ENCODE results near the gene IDH3A. TPM values are rescaled to one million over a fixed set of nuclear protein-coding genes. Genes with fewer than 3 reads are reported as not detected.

Gene IDH3A
- 51.9 TPM for total RNA-seq
- polyA plus RNA-seq, result 10 to 100 TPM; 38.2 to 62.1 (median 46.8) TPM

DNA sequence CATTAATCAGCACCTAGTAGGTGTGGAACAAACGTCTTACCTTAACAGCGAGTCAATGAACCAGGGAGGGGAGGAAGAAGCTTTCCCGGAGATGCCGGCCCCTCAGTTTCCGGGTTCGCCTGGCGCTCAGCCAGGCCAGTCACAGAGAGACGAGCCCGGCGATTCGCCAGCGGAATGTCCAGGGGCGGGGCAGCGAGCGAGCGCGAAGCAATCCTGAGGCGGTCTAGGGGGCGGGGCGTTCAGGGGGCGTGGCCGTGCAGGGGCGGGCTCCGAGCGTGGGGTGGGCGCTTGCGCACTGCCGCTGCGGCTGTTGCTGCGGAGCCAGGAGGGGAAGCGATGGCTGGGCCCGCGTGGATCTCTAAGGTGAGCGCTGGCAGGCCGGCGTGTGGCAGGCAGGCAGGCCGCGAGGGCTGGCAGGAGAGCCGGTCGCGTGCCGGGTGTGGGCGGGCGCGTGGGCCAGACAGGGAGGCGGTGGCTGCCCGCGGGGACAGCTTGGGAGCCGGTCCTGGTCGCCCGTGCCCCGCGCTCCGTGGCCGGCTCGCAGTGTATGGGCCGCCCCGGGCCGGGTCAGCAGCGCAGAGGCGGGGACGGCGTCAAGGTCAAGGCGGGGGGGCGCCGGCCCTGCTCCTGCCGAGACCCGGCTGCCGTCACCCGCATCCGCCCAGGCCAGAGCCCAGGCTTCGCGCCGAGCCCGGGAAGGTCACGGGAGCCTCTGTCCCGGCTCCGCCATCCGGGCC lies at the start of gene IDH3A:
IDH3A (plus strand) TSS at position 295 of the 737 bp plus-strand sequence; CDS start at position 337, 42 bp downstream.
- peak within 1 kb of the TSS; percentile 95 to 99 (median 98) for H3K4me3 Mint-ChIP-seq
- H3K4me3 ChIP-seq (ENCODE audit: low read depth, low read length), result peak within 1 kb of the TSS; percentile 98
- peaks cover 26% of the 10 kb centered on the region for H3K4me1 ChIP-seq (ENCODE audit: control insufficient read depth, insufficient read depth, low read length, poor library complexity, severe bottlenecking)
- ATAC-seq (ENCODE audit: low read depth in 2 of 2), result peak; percentile 97
- peak; percentile 97 to 100 (median 98) for DNase-seq
- H3K27ac ChIP-seq (ENCODE audit: insufficient read depth, low read length, poor library complexity, severe bottlenecking), result peak within 1 kb of the TSS; percentile 73
- H3K27me3 ChIP-seq (ENCODE audit: control insufficient read depth, insufficient read depth, low read length), result no peaks in the 10 kb centered on the region
- H3K36me3 Mint-ChIP-seq, result peaks cover 4% of the 10 kb centered on the region
- H3K4me1 Mint-ChIP-seq, result peaks cover 22 to 50% (median 39%) of the 10 kb centered on the region in 4 donors
- H3K27ac Mint-ChIP-seq, result peak within 1 kb of the TSS; percentile 77 to 92 (median 92)
- H3K27me3 Mint-ChIP-seq, result no peaks in the 10 kb centered on the region
- H3K9me3 Mint-ChIP-seq, result no peaks in the 10 kb centered on the region
- no peaks in the 10 kb centered on the region for H3K9me3 ChIP-seq (ENCODE audit: control insufficient read depth in 2 of 2, low read length in 2 of 2)
- no peaks in the 10 kb centered on the region for H3K36me3 ChIP-seq (ENCODE audit: control insufficient read depth, insufficient read depth, low read length)

DNA sequence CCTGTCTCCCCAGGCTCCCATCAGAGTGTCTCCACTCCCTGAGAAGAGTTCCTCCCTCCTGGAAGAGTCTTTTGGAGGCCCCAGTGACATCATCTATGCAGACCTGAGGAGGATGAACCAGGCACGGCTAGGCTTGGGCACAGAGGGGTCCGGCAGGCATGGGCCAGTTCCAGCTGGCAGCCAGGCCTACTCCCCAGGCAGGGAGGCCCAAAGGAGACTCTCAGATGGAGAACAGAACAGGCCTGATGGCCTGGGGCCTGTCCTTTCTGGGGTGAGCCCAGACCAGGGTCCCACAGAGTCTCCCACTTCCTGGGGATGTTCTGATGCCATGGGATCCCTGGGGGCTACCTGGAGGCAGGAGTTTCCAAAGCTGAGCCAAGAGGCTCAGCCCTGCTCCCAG lies 48.3 kb upstream of the IDH3A start:
- Mint-ChIP-seq H3K27me3 (no peaks in the 10 kb centered on the region), H3K4me1 (peaks cover 0 to 37% (median 28%) of the 10 kb centered on the region in 4 donors), H3K36me3 (no peaks in the 10 kb centered on the region), H3K4me3 (no peak overlapping the region), H3K27ac (peak overlapping the region in 2 of 3 donors; percentile 58 to 79), H3K9me3 (no peaks in the 10 kb centered on the region)
- ATAC-seq (ENCODE audit: low read depth in 2 of 2) (no peak), DNase-seq (no peak)
- Histone ChIP-seq H3K27me3 (ENCODE audit: control insufficient read depth, insufficient read depth, low read length) (no peaks in the 10 kb centered on the region), H3K9me3 (ENCODE audit: control insufficient read depth in 2 of 2, low read length in 2 of 2) (no peaks in the 10 kb centered on the region), H3K4me3 (ENCODE audit: low read depth, low read length) (no peak overlapping the region), H3K4me1 (ENCODE audit: control insufficient read depth, insufficient read depth, low read length, poor library complexity, severe bottlenecking) (peaks cover 35% of the 10 kb centered on the region), H3K27ac (ENCODE audit: insufficient read depth, low read length, poor library complexity, severe bottlenecking) (no peak overlapping the region), H3K36me3 (ENCODE audit: control insufficient read depth, insufficient read depth, low read length) (no peaks in the 10 kb centered on the region)

DNA sequence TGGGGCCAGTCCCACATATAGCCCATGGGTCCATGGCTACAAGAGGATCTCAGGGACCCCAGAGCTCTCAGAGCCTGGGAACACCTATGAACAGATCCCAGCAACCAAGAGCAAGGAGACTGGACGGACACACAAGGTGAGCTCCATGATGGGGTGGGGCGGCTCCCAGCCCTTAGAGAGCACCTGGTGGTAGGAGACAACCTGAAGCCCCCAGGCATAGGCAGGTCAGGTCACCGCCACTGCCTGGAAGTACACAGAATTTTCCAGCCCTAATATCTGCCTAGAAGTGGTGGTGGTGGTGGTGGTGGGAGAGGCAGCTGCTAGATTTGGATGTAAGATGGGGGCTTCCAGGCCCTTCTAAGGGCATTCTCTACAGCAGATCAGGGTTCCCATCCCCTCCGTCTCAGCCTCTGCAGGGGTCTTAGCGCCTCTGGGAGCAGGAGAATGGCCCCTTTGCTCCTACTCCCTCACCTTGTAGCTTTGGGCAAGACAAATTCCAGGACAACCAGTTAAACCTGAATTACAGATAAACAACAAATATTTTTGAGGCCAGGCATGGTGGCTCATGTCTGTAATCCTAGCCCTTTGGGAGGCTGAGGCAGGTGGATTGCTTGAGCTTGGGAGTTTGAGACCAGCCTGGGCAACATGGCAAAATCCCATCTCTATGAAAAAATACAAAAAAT lies 47.6 kb upstream of the IDH3A start:
- H3K4me3 ChIP-seq (ENCODE audit: low read depth, low read length), result no peak overlapping the region
- DNase-seq (no peak), ATAC-seq (ENCODE audit: low read depth in 2 of 2) (no peak)
- no peak overlapping the region for H3K27ac ChIP-seq (ENCODE audit: insufficient read depth, low read length, poor library complexity, severe bottlenecking)
- Mint-ChIP-seq H3K9me3 (no peaks in the 10 kb centered on the region), H3K4me1 (peaks cover 2 to 43% (median 30%) of the 10 kb centered on the region in 4 donors), H3K27ac (peak overlapping the region; percentile 58 to 91 (median 79)), H3K27me3 (no peaks in the 10 kb centered on the region), H3K36me3 (no peaks in the 10 kb centered on the region), H3K4me3 (peak overlapping the region in 1 of 4 donors; percentile 32)
- H3K4me1 ChIP-seq (ENCODE audit: control insufficient read depth, insufficient read depth, low read length, poor library complexity, severe bottlenecking), result peaks cover 39% of the 10 kb centered on the region
- H3K36me3 ChIP-seq (ENCODE audit: control insufficient read depth, insufficient read depth, low read length), result no peaks in the 10 kb centered on the region
- H3K9me3 ChIP-seq (ENCODE audit: control insufficient read depth in 2 of 2, low read length in 2 of 2), result no peaks in the 10 kb centered on the region
- no peaks in the 10 kb centered on the region for H3K27me3 ChIP-seq (ENCODE audit: control insufficient read depth, insufficient read depth, low read length)

DNA sequence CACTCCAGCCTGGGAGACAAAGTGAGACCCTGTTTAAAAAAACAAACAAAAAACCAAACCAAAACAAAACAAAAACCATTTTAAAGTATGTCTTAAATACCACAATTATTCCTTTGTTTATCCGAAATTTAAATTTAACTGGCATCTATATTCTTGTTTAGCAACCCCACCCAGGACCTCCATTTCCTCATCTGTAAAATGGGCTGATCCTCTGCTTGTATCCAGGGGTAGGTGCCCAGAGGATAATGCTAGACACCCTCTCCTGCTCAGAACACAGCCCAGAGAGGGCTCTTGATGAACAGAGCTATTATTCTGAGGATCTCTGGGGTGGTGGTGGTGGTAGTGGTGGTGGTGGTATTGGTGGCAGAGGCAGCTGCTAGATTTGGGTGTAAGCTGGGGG lies 47.0 kb upstream of the IDH3A start:
- Histone ChIP-seq H3K36me3 (ENCODE audit: control insufficient read depth, insufficient read depth, low read length) (no peaks in the 10 kb centered on the region), H3K4me1 (ENCODE audit: control insufficient read depth, insufficient read depth, low read length, poor library complexity, severe bottlenecking) (peaks cover 39% of the 10 kb centered on the region), H3K27me3 (ENCODE audit: control insufficient read depth, insufficient read depth, low read length) (no peaks in the 10 kb centered on the region), H3K9me3 (ENCODE audit: control insufficient read depth in 2 of 2, low read length in 2 of 2) (no peaks in the 10 kb centered on the region), H3K4me3 (ENCODE audit: low read depth, low read length) (no peak overlapping the region), H3K27ac (ENCODE audit: insufficient read depth, low read length, poor library complexity, severe bottlenecking) (peak overlapping the region; percentile 64)
- Mint-ChIP-seq H3K9me3 (no peaks in the 10 kb centered on the region), H3K27me3 (no peaks in the 10 kb centered on the region), H3K27ac (peak overlapping the region; percentile 36 to 91 (median 90)), H3K36me3 (no peaks in the 10 kb centered on the region), H3K4me1 (peaks cover 4 to 46% (median 28%) of the 10 kb centered on the region in 4 donors), H3K4me3 (no peak overlapping the region)
- no peak for ATAC-seq (ENCODE audit: low read depth in 2 of 2)
- no peak for DNase-seq

DNA sequence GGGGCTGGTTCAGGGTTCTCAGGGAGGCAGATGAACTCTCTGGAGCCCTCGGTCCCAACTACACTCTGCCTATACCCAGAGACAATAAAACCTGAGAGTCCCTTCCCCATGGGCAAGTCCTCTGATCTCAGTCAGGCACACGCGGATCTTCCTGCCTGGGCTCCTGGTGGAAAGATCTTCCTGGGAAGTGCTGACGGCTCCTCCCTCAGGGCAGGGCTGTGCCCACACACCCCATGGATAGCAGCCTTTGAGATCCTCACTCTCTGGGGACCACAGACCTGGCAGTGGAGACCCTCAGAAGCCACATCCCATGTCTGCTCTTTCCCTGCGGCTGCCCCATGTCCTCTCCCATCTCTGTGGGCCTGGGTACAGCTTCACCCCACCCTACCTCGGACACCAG lies 46.4 kb upstream of the IDH3A start:
- peak overlapping the region in 2 of 3 donors; percentile 90 to 91 for H3K27ac Mint-ChIP-seq
- no peak overlapping the region for H3K4me3 Mint-ChIP-seq
- H3K9me3 ChIP-seq (ENCODE audit: control insufficient read depth in 2 of 2, low read length in 2 of 2), result no peaks in the 10 kb centered on the region
- H3K36me3 Mint-ChIP-seq, result no peaks in the 10 kb centered on the region
- no peaks in the 10 kb centered on the region for H3K9me3 Mint-ChIP-seq
- H3K4me1 ChIP-seq (ENCODE audit: control insufficient read depth, insufficient read depth, low read length, poor library complexity, severe bottlenecking), result peaks cover 39% of the 10 kb centered on the region
- ATAC-seq (ENCODE audit: low read depth in 2 of 2) (no peak), DNase-seq (no peak)
- peak overlapping the region; percentile 64 for H3K27ac ChIP-seq (ENCODE audit: insufficient read depth, low read length, poor library complexity, severe bottlenecking)
- H3K4me1 Mint-ChIP-seq, result peaks cover 4 to 46% (median 29%) of the 10 kb centered on the region in 4 donors
- no peak overlapping the region for H3K4me3 ChIP-seq (ENCODE audit: low read depth, low read length)
- H3K36me3 ChIP-seq (ENCODE audit: control insufficient read depth, insufficient read depth, low read length), result no peaks in the 10 kb centered on the region
- no peaks in the 10 kb centered on the region for H3K27me3 Mint-ChIP-seq
- no peaks in the 10 kb centered on the region for H3K27me3 ChIP-seq (ENCODE audit: control insufficient read depth, insufficient read depth, low read length)

DNA sequence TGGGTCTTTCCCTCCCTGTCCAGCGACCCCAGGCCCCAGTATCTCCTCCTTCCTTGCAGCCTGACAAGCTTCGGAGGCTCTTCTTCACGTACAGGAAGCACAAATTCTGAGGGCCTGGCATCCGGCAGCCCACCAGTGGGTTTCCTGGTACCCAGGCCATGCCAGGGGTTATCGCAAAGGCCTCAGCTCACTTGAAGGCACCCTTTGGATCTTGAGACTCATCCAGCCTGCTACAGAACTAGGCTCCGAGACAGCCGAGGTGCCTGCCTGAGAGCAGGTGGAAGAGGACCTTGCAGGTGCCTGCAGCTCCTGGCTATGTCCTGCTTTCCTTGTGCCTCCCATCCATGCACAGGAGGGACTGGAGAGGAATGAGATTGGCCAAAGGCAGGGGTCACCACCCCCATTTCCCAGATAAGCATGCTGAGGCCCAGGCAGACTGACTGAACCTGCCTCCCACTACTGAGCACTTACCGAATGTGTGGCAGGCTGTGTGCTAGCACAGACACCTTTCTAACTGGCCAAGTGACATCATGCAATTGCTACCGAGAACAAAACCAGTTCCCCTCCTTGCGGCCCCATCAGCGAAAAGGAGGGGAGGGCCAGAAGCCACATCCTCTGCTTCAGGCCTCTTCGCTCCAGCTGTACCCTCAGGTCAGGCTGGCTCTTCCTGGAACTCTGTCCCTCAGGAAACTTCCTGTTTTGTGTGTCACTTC lies 45.6 kb upstream of the IDH3A start:
- DNase-seq, result peak in 2 of 3 donors; percentile 58 to 93
- peaks cover 39% of the 10 kb centered on the region for H3K4me1 ChIP-seq (ENCODE audit: control insufficient read depth, insufficient read depth, low read length, poor library complexity, severe bottlenecking)
- peak overlapping the region; percentile 78 to 91 (median 90) for H3K27ac Mint-ChIP-seq
- peak; percentile 83 to 84 for ATAC-seq (ENCODE audit: low read depth in 2 of 2)
- H3K27me3 ChIP-seq (ENCODE audit: control insufficient read depth, insufficient read depth, low read length), result no peaks in the 10 kb centered on the region
- H3K27ac ChIP-seq (ENCODE audit: insufficient read depth, low read length, poor library complexity, severe bottlenecking), result peak overlapping the region; percentile 64
- peaks cover 4 to 46% (median 32%) of the 10 kb centered on the region in 4 donors for H3K4me1 Mint-ChIP-seq
- no peaks in the 10 kb centered on the region for H3K36me3 Mint-ChIP-seq
- H3K27me3 Mint-ChIP-seq, result peaks cover 1% of the 10 kb centered on the region
- H3K4me3 Mint-ChIP-seq, result peak overlapping the region; percentile 44 to 81 (median 60)
- H3K36me3 ChIP-seq (ENCODE audit: control insufficient read depth, insufficient read depth, low read length), result no peaks in the 10 kb centered on the region
- no peaks in the 10 kb centered on the region for H3K9me3 ChIP-seq (ENCODE audit: control insufficient read depth in 2 of 2, low read length in 2 of 2)
- no peaks in the 10 kb centered on the region for H3K9me3 Mint-ChIP-seq
- H3K4me3 ChIP-seq (ENCODE audit: low read depth, low read length), result peak overlapping the region; percentile 19

DNA sequence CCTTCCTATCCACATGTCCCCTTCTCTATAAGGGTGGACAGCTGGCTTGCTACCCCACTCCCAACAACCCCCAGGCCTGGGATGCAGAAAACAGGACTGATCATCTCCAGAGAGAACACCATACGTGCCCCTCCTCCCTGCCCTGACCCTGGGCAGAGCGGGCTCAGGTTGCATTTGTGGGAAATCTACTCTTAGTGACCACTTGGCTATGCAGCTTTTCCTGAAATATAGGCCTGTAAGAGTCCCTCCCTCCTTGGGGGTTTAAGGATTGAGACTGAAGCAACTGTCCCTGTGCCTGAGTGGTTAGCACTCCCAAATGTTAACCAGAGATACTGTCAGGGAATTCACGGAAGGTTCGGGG lies 45.1 kb upstream of the IDH3A start:
- H3K9me3 Mint-ChIP-seq, result no peaks in the 10 kb centered on the region
- H3K4me3 ChIP-seq (ENCODE audit: low read depth, low read length), result peak overlapping the region; percentile 19
- H3K36me3 ChIP-seq (ENCODE audit: control insufficient read depth, insufficient read depth, low read length), result no peaks in the 10 kb centered on the region
- H3K27ac Mint-ChIP-seq, result peak overlapping the region; percentile 78 to 94 (median 90)
- no peaks in the 10 kb centered on the region for H3K9me3 ChIP-seq (ENCODE audit: control insufficient read depth in 2 of 2, low read length in 2 of 2)
- H3K27me3 Mint-ChIP-seq, result peaks cover 6% of the 10 kb centered on the region
- ATAC-seq (ENCODE audit: low read depth in 2 of 2) (peak in 1 of 2 donors; percentile 3), DNase-seq (no peak)
- peaks cover 4 to 46% (median 32%) of the 10 kb centered on the region in 4 donors for H3K4me1 Mint-ChIP-seq
- H3K36me3 Mint-ChIP-seq, result no peaks in the 10 kb centered on the region
- H3K27ac ChIP-seq (ENCODE audit: insufficient read depth, low read length, poor library complexity, severe bottlenecking), result peak overlapping the region; percentile 64
- H3K4me1 ChIP-seq (ENCODE audit: control insufficient read depth, insufficient read depth, low read length, poor library complexity, severe bottlenecking), result peaks cover 39% of the 10 kb centered on the region
- no peaks in the 10 kb centered on the region for H3K27me3 ChIP-seq (ENCODE audit: control insufficient read depth, insufficient read depth, low read length)
- H3K4me3 Mint-ChIP-seq, result peak overlapping the region; percentile 4 to 81 (median 60)
